PC-9 (cell line): ENCODE results near the gene ZFP36L1. TPM values are rescaled to one million over a fixed set of nuclear protein-coding genes. Genes with fewer than 3 reads are reported as not detected.

Experiments used
- BruUV-seq: library from RNA; stranded (reverse); fragments of 400-500 nt; replicated peaks from 2 replicates; lab custom pipeline; 2021; lab: Mats Ljungman, UMichigan
- CTCF ChIA-PET: fragments of 300-600 bp; sonication (Branson Sonifier 250); formaldehyde crosslinking; loops from one replicate; lab custom pipeline; 2022; ENCODE audit warnings: antibody characterized with exemption; lab: Charles Lee
- POLR2A ChIA-PET: fragments of 300-600 bp; sonication (Branson Sonifier 250); formaldehyde crosslinking; loops from one replicate; lab custom pipeline; 2022; ENCODE audit warnings: antibody characterized with exemption; ENCODE audit not compliant: unreplicated experiment; lab: Charles Lee
- DNase-seq, 2 experiments: peaks; one replicate each; pipeline versions ENCODE4 v3.0.0 to v3.0.0-alpha.2; 2015 to 2022; ENCODE audit warnings: mixed read lengths in 1 of 2
- H2AFZ ChIP-seq: fragments of 200-600 bp; sonication (generic); 2 replicates; pipeline ENCODE4 v1.8.1; 2017; ENCODE audit warnings: antibody characterized with exemption
- H3F3A ChIP-seq: fragments of 200-600 bp; sonication (generic); 2 replicates; pipeline ENCODE4 v1.8.1; 2017; ENCODE audit warnings: antibody characterized with exemption, mild to moderate bottlenecking, low read depth; ENCODE audit not compliant: insufficient read depth
- H3K27ac ChIP-seq: fragments of 200-600 bp; sonication (generic); 2 replicates; pipeline ENCODE4 v1.6.1; 2016; ENCODE audit warnings: mixed run types
- H3K27me3 ChIP-seq: fragments of 200-600 bp; sonication (generic); 2 replicates; pipeline ENCODE4 v1.6.1; 2016; ENCODE audit warnings: low read depth, mixed run types; ENCODE audit not compliant: insufficient read depth
- H3K36me3 ChIP-seq: fragments of 200-600 bp; sonication (generic); 2 replicates; pipeline ENCODE4 v1.6.1; 2016; ENCODE audit warnings: low read depth, mixed run types
- H3K4me1 ChIP-seq: fragments of 200-600 bp; sonication (generic); replicated peaks from 2 replicates; pipeline ENCODE4 v1.6.1; 2016; ENCODE audit warnings: mixed run types; ENCODE audit not compliant: insufficient read depth
- H3K4me2 ChIP-seq: fragments of 200-600 bp; sonication (generic); 2 replicates; pipeline ENCODE4 v1.6.1; 2017; ENCODE audit warnings: mixed run types
- H3K4me3 ChIP-seq: fragments of 200-600 bp; sonication (generic); 2 replicates; pipeline ENCODE4 v1.6.1; 2016; ENCODE audit warnings: mixed run types
- H3K79me2 ChIP-seq: fragments of 200-600 bp; sonication (generic); 2 replicates; pipeline ENCODE4 v1.6.1; 2017; ENCODE audit warnings: low read depth, mixed run types
- H3K9me2 ChIP-seq: fragments of 200-600 bp; sonication (generic); 2 replicates; pipeline ENCODE4 v1.8.1; 2017; ENCODE audit warnings: mild to moderate bottlenecking; ENCODE audit not compliant: insufficient read depth
- H3K9me3 ChIP-seq: fragments of 200-600 bp; sonication (generic); 2 replicates; pipeline ENCODE4 v1.8.1; 2016; ENCODE audit warnings: low read depth; ENCODE audit not compliant: insufficient read depth
- H4K20me1 ChIP-seq: fragments of 200-600 bp; sonication (generic); 2 replicates; pipeline ENCODE4 v1.8.1; 2017; ENCODE audit not compliant: insufficient read depth
- EZH2 ChIP-seq: fragments of 200-600 bp; sonication (generic); IDR thresholded peaks from 2 replicates; pipeline ENCODE4 v1.8.0; 2017; ENCODE audit warnings: antibody characterized with exemption, low read depth
- intact Hi-C: fragments of 100-400 bp; cut with micrococcal nuclease; formaldehyde crosslinking; loops from one replicate; pipeline ENCODE4 v1.10.0; 2022; ENCODE audit not compliant: unreplicated experiment
- total RNA-seq: library from RNA; stranded (reverse); gene quantifications from 2 replicates; pipeline ENCODE4 v1.2.3, GENCODE V29; 2021
- TF ChIP-seq, protein P1 (sequence below): fragments of 200-600 bp; sonication (generic); conservative IDR thresholded peaks from 2 replicates; pipeline ENCODE4 v1.6.1; 2017; ENCODE audit warnings: mixed run types, antibody characterized with exemption, mild to moderate bottlenecking, moderate library complexity

ZFP36L1 gene
- total RNA-seq, 1 experiment from 2014 or later: 179 TPM

GRCh38 chr14:68786491-68787091 lies 6.3 kb downstream of the ZFP36L1 start:
- peaks cover 44% of the 10 kb centered on the region for H3K36me3 ChIP-seq
- peak; percentile 53 to 85 for DNase-seq
- peaks cover 48% of the 10 kb centered on the region for H3K79me2 ChIP-seq
- peaks cover 48% of the 10 kb centered on the region for H3K4me1 ChIP-seq
- H3F3A ChIP-seq: peaks cover 62% of the 10 kb centered on the region
- BruUV-seq: no TSS peak
- no peak overlapping the region for H2AFZ ChIP-seq
- TF ChIP-seq EZH2: no peak
- TF ChIP-seq, protein P1, sequence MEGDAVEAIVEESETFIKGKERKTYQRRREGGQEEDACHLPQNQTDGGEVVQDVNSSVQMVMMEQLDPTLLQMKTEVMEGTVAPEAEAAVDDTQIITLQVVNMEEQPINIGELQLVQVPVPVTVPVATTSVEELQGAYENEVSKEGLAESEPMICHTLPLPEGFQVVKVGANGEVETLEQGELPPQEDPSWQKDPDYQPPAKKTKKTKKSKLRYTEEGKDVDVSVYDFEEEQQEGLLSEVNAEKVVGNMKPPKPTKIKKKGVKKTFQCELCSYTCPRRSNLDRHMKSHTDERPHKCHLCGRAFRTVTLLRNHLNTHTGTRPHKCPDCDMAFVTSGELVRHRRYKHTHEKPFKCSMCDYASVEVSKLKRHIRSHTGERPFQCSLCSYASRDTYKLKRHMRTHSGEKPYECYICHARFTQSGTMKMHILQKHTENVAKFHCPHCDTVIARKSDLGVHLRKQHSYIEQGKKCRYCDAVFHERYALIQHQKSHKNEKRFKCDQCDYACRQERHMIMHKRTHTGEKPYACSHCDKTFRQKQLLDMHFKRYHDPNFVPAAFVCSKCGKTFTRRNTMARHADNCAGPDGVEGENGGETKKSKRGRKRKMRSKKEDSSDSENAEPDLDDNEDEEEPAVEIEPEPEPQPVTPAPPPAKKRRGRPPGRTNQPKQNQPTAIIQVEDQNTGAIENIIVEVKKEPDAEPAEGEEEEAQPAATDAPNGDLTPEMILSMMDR: no peak
- H3K4me2 ChIP-seq: peak overlapping the region; percentile 100
- H3K9me3 ChIP-seq: no peaks in the 10 kb centered on the region
- H3K9me2 ChIP-seq: no peaks in the 10 kb centered on the region
- H3K4me3 ChIP-seq: peak overlapping the region; percentile 95; the same call in 1 of the 2 replicates
- ChIA-PET POLR2A (interaction anchor here (0.6 to 1.2 kb wide), 7 partner anchors 8 to 841 kb away, joined by 3 to 29 read pairs (median 5); no protein-coding TSS in a partner anchor), CTCF (interaction anchor here (0.7 to 1.0 kb wide), 2 partner anchors 30 to 110 kb away, joined by 3 read pairs; no protein-coding TSS in a partner anchor)
- H3K27ac ChIP-seq: peak overlapping the region; percentile 98
- H3K27me3 ChIP-seq: no peaks in the 10 kb centered on the region
- H4K20me1 ChIP-seq: peaks cover 20% of the 10 kb centered on the region
- intact Hi-C loops: loop anchor here (1.0 kb wide), 3 partner anchors 91 to 157 kb away; no protein-coding TSS in a partner anchor

DNA sequence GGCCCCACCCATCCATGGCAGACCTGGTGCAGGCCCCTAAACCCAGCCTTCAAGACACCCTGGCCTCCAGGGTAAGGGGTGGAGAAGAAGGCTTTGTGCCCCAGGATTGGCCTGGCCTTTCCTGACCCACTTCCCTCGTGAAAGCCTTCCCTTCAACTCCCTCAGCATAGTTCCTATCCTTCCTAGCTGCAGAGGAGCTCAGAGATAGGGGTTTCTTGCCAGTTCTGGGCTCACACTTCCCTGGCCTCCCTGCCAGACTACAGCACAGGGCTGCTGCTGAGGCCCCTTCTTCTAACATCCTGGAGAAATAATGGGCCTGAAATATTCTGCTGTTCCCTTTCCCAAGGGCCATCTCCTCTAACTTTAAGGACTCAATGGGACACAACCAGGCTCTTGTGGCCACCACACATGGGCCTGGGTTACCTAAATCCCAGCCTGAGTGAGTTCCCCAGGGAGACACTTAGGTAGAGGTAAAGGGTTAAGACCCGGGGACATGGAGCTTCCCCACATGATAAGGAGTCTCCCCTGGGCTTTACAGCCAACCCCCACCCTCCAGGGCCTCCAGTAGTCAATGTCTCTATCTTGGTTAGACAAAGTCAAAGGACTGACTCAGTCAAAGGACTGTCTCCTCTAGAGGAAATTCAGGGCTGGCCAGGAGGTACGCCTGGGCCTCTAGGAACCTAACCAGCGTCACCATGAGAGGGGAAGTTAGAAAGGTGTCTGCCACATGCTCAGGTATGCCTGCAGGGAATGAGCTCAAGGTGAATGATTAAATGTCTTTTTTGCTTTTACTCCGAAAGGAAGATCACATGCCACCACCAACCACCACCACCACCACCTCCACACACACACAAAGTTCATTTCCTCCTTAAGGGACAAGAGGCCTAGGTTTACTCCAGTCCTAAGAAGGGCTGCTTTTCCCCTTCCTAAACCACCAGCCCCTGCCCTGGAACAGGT lies 7.1 kb downstream of the ZFP36L1 start:
- H3K79me2 ChIP-seq: peaks cover 40% of the 10 kb centered on the region
- ChIA-PET POLR2A (interaction anchor here (0.6 to 1.0 kb wide), 9 partner anchors 68 to 840 kb away, joined by 3 to 6 read pairs (median 4); no protein-coding TSS in a partner anchor), CTCF (interaction anchor here (0.7 to 1.3 kb wide), 3 partner anchors 31 to 109 kb away, joined by 3 to 5 read pairs (median 3); no protein-coding TSS in a partner anchor)
- H3K9me2 ChIP-seq: no peaks in the 10 kb centered on the region
- no peaks in the 10 kb centered on the region for H3K27me3 ChIP-seq
- H3K9me3 ChIP-seq: no peaks in the 10 kb centered on the region
- H4K20me1 ChIP-seq: peaks cover 12% of the 10 kb centered on the region
- intact Hi-C loops: loop anchor here (1.0 kb wide), 2 partner anchors 91 to 99 kb away; no protein-coding TSS in a partner anchor
- no TSS peak for BruUV-seq
- H3K27ac ChIP-seq: peak overlapping the region; percentile 98
- peak; percentile 54 to 91 for DNase-seq
- TF ChIP-seq, protein P1: no peak
- no peak for TF ChIP-seq EZH2
- peaks cover 48% of the 10 kb centered on the region for H3K4me1 ChIP-seq
- H2AFZ ChIP-seq: no peak overlapping the region
- peaks cover 36% of the 10 kb centered on the region for H3K36me3 ChIP-seq
- no peak overlapping the region for H3K4me3 ChIP-seq
- peak overlapping the region; percentile 100 for H3K4me2 ChIP-seq
- H3F3A ChIP-seq: peaks cover 58% of the 10 kb centered on the region

GRCh38 chr14:68784978-68785533 lies 7.8 kb downstream of the ZFP36L1 start:
- Histone ChIP-seq H3K4me1 (peaks cover 48% of the 10 kb centered on the region), H4K20me1 (peaks cover 4% of the 10 kb centered on the region; the same call in 1 of the 2 replicates), H3K4me3 (no peak overlapping the region), H3K4me2 (0 out of 2 replicates have a peak overlapping the region, but pooled peaks have one; percentile 5), H3K9me2 (no peaks in the 10 kb centered on the region), H3K27ac (peak overlapping the region; percentile 98), H3K79me2 (peaks cover 32% of the 10 kb centered on the region), H3K27me3 (no peaks in the 10 kb centered on the region), H2AFZ (no peak overlapping the region), H3K9me3 (no peaks in the 10 kb centered on the region), H3K36me3 (peaks cover 28% of the 10 kb centered on the region), H3F3A (peaks cover 60% of the 10 kb centered on the region)
- ChIA-PET CTCF (interaction anchor here (1.3 kb wide), 1 partner anchor 91 kb away, joined by 5 read pairs; no protein-coding TSS in a partner anchor), POLR2A (interaction anchor here (0.6 to 0.7 kb wide), 3 partner anchors 198 to 316 kb away, joined by 3 to 5 read pairs (median 3); no protein-coding TSS in a partner anchor)
- TF ChIP-seq EZH2: no peak
- TF ChIP-seq, protein P1: no peak
- BruUV-seq: no TSS peak
- peak in 1 of 2 experiments; percentile 79 for DNase-seq
- intact Hi-C loops: no loop called here
